D721Med (cell line): Measurements from ENCODE around the gene PIEZO1.

Source experiments
- DNase-seq: peaks from one replicate; pipeline ENCODE4 v3.0.0; 2011; ENCODE audit warnings: low spot score; ENCODE audit not compliant: insufficient read length
- FAIRE-seq: peaks from 2 replicates; lab custom pipeline; 2011; peaks lifted over from hg19 to GRCh38; lab: Jason Lieb, UNC
- TF ChIP-seq, protein P1 (sequence below): IDR thresholded peaks from 2 replicates; pipeline ENCODE4 v1.5.1; 2012; ENCODE audit warnings: mild to moderate bottlenecking, control low read depth; ENCODE audit not compliant: insufficient read depth; ENCODE audit errors: missing control alignments

PIEZO1 gene

DNA sequence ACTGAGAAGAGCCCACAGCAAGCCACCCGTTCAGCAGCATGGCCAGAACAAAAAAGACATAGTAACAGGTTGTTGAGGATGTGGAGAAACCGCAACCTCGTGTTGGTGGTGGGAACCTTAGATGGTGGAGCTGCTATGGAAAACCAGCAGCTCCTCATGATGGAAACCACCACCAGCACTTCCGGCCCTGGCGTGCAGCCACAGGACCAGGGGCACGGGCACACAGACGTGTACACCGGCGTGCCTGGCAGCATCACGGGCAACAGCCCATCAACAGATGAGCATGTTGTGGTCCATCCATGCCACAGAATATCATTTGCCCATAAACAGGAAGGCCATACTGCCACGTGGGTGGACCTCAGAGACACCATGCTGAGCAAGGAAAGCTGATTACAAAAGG is 66.8 kb downstream of the PIEZO1 start:
- DNase-seq: no peak
- FAIRE-seq: no peak
- TF ChIP-seq, protein P1, sequence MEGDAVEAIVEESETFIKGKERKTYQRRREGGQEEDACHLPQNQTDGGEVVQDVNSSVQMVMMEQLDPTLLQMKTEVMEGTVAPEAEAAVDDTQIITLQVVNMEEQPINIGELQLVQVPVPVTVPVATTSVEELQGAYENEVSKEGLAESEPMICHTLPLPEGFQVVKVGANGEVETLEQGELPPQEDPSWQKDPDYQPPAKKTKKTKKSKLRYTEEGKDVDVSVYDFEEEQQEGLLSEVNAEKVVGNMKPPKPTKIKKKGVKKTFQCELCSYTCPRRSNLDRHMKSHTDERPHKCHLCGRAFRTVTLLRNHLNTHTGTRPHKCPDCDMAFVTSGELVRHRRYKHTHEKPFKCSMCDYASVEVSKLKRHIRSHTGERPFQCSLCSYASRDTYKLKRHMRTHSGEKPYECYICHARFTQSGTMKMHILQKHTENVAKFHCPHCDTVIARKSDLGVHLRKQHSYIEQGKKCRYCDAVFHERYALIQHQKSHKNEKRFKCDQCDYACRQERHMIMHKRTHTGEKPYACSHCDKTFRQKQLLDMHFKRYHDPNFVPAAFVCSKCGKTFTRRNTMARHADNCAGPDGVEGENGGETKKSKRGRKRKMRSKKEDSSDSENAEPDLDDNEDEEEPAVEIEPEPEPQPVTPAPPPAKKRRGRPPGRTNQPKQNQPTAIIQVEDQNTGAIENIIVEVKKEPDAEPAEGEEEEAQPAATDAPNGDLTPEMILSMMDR: no peak

DNA sequence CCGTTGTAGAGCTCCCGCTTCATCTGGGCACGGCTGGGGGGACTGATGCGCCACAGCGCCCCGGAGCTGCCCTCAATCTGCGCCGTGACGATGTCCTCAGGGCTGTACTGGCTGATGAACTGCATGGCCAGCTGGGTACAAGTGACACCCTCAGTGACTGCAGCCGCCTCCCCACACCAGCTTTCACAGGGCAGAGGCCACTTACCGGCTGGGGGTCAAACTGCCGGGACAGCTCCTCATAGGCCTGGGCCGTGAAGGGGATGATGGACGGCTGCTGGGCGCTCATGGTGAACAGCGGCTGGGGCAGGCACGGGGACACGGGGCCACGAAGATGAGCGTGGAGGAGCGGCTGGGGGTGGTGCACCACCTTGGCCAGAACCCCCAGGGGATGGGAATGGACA is 68.4 kb downstream of the PIEZO1 start:
- no peak for DNase-seq
- TF ChIP-seq, protein P1: no peak
- no peak for FAIRE-seq

DNA sequence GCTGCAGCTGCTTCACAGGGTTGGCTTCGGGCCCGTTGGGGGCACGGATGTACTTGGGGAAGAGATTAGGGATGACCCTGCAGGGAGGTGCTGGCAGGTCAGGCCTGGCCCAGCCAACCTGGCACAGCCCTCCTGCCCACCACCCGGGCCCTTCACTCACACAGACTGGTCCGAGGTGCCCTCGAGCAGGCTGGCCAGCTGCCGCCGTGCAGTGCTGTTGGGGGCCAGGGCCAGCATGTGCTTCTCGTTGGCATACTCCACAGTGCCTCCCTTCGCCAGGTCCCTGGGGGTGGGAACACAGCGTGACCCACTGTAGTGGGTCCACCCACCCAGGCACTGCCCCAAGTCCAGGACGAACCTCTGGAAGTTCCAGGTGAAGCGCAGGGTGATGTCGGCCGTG is 68.8 kb downstream of the PIEZO1 start:
- TF ChIP-seq, protein P1: no peak
- FAIRE-seq (no peak), DNase-seq (no peak)

DNA sequence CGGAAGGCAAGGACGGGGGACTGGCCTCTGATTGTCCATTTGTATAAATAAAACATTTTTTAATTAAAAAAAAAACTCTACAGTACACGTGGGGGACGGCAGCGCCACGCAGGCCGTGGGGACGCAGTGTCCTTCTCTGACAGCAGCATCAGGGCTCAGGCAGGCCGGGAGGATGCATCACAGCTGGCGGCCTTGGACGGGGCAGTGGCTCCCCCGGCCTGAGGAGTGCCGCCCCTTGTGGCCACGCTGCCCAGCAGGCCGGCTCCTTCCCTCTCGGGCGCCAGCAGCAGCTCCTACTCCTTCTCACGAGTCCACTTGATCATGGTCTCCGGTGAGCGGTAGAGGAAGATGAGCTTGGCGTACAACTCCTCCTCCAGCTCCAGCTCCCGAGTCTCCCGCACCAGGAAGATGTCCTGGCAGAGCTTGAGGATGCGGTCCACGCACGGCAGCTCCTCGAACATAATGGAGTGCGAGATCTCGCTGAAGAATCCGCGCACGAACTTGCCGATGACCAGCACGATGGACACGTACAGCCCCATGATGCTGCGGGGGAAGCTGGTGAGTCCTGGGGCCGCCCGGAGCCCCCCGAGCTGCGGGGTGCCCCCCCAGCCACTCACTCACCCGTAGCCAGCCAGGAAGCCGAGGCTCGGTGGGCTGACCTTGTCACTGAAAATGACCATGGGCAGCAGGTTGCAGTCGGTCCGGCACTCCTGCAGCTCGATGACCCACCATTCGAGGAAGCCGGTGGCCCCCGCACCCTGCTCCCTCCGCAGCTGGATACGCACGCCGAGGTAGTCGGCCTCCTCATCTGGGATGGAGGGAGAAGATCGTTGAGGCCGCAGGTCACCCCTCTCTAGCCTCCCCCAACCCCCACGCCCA is 69.5 kb downstream of the PIEZO1 start:
- DNase-seq: no peak
- TF ChIP-seq, protein P1: no peak
- no peak for FAIRE-seq

DNA sequence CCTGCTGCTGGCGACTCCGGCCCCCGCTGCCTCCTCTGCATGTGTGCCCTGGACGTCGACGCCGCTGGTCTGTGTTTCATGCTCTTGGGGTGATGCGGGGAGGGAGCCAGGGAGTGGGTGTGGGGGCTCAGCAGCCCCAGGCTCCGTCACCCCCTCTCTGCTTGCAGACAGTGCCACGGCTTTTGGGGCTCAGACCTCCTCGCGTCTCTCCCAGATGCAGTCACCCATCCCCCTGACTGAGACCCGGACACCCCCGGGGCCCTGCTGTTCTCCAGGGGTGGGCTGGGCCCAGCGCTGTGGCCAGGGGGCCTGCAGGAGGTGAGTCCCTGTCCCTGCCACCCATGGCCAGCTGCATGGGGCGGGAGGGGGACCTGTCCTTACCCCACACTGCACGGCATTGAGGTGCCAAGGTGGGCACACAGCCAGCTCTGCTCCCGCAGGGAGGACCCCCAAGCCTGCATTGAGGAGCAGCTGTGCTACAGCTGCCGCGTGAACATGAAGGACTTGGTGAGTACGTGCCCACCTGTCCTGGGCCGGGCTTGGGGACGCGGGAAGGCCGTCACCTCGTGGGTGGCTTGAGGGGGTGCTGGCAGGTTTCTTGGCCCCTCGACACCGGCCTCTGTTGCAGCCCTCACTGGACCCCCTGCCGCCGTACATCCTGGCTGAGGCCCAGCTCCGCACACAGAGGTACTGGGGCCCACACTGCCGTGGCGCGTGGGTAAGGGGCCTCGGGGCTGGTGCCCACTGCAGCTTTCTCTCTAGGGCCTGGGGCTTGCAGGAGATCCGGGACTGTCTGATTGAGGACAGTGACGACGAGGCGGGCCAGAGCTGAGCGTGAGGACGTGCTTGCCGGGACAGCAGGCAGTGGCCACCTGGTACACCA is 70.4 kb downstream of the PIEZO1 start:
- DNase-seq: no peak
- TF ChIP-seq, protein P1: no peak
- no peak for FAIRE-seq

DNA sequence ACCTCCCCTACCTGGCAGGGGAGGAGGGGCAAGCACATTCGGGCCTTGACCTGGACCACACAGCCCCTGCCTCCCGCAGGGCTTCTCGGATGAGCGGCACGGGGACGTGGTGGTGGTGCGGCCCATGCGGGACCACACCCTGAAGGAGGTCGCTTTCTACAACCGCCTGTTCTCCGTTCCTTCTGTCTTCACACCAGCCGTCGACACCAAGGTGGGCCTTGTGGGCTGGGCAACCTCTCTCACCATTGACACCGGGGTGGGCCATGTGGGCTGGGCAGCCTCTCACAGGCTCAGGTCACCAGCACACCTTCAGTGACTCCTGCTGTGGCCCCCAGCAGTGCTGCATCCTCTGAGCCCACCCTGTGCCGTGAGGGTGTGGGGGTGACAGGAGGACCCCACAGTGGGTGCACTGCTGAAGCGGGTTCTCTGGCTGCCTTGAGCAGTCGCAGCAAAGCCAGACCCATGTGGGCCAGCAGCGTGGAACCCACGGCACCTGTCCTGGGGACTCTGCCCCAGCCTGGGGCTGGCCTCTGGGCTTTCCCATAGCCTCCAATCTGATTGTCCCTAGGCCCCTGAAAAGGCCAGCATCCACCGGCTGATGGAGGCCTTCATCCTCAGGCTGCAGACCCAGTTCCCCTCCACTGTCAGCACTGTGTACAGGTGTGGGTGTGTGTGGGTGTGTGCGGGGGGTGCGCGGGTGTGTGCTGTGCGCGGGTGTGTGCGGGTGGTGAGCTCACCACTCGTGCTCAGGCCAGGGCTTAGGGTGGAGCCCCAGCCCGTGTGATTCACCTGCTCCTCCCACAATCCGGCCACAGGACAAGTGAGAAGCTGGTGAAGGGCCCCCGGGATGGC is 71.2 kb downstream of the PIEZO1 start:
- FAIRE-seq: no peak
- TF ChIP-seq, protein P1: no peak
- no peak for DNase-seq
